GM18511 (cell line): ENCODE data around the gene DEPDC5.

ENCODE experiments used
- ATAC-seq: cut with Tn5 transposase; IDR thresholded peaks from one replicate; pipeline ENCODE4 v1.9.1; 2021; ENCODE audit warnings: mild to moderate bottlenecking, moderate library complexity; ENCODE audit not compliant: unreplicated experiment

The DEPDC5 gene

GRCh38 chr22:31891366-31892079 lies 137.7 kb downstream of the DEPDC5 start:
- no peak for ATAC-seq

- ATAC-seq = no peak
Measured at GRCh38 chr22:31892080-31892433, 138.2 kb downstream of the DEPDC5 start.

- ATAC-seq = no peak
Measured at GRCh38 chr22:31893460-31893859, 139.6 kb downstream of the DEPDC5 start.

DNA sequence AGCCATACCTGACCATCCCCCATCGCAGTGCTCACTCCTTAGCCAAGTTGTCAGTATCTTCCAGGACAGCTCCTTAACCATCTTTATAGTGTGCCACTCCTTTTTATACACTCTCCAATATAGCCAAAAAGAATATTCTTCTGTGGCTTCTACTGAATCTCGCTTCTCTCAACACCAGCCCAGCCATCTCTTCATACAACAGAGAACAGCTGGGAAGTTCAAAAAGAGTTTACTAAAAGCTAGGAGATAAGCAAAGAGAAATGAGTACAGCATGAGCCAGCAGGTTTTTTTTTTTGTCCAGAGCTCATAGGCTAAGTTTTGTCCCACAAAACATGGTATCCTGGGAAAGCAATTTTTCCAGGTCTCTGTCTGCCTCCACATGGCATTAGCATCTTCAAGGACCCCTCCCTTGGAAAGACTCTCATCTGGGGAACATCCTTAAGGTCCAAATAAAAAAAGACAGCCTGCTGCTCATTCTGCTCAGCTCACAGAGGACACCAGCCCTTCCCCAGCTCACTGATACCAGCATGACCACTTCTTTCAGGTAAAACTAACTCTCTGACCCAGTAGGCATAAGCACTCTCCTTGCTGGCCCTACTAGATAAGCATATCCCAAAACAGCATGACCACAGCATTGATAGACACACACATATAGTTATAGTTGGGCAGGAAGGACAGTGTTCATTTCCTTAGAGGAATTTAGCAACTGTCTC lies 141.7 kb downstream of the DEPDC5 start:
- no peak for ATAC-seq

- ATAC-seq = no peak
Measured at GRCh38 chr22:31896472-31896871, 142.7 kb downstream of the DEPDC5 start.

DNA sequence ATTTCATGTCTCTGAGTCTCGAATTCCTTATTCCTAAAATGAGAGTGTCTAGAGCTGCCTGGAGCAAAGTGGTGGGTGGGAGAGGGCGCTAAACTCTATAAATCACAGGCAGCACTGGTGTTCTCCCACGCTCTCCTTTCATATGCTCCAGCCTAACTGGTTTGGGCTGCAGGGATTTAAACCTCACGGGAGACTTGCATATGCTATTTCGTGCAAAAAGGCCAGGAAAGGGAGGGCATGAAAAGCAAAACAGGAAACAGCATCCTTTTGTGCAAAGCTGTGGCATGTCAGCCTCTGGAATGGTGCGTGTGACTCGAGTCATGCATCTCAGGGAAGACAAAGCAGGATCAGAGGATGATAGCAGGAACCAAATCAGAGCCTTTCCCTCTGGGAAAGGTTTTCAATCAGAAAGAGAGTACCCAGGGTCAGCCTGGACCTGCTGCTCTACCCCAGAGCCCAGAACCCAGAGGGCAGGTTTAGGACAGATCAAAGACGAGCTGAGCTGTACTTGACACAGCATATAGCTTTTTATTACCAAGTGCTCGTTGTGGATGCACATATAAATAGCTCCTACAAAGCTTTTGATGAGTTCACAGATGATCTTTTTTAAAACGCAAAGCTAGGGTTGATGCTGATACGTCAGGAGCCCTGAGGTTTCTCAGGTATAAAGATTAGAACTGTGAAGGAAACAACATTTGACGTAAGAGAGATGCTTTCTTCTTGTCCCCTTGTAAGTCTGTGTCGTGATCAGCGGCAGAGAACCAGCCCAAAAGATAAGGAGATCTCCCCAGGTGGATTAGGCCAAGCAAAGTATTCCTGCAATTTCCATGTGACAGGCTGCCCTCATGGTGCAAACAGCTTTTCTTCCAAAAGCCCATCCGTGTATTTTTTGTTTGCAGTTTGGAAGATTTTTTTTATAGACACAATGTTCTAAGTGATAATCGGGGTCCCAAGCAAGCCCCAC lies 144.3 kb downstream of the DEPDC5 start:
- no peak for ATAC-seq

- no peak for ATAC-seq
Measured at GRCh38 chr22:31898926-31899325, 145.1 kb downstream of the DEPDC5 start.

GRCh38 chr22:31899669-31900068 lies 145.8 kb downstream of the DEPDC5 start:
- no peak for ATAC-seq

DNA sequence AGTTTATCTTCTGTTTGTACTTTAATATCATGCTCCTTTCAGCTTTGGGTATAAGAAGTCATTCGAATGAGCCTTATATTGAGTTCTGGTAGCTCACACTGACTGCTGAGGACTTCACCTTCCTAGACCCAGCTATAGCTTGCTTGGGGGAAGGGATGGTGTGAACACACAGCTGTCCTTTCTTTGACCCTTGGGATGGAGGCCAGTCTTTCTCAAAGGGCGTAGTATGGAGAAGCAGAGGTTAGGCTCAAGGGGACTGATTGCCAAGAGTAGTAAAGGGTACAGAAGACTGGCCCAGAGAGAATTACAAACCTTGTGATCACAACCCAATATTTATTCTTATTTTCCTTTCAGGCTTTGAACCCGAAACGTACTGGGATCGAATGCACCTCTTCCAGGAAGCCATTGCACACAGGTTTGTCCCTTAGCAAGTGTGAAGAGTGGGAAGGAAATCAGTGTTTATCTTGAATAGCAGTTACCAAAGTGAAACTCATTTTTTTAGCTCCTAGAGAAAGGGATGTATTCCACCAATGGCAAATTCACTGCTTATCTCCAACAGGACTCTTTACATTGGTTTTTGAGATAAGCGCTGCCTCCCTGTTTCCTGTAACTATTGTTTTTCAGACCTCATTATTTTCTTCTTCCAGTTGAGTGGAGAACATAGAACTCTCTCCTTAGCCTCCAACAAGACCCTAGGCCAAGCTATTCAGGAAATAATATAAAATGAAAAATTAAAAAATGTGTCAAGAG lies 147.7 kb downstream of the DEPDC5 start:
- ATAC-seq = no peak

GRCh38 chr22:31904651-31905050 lies 150.8 kb downstream of the DEPDC5 start:
- no peak for ATAC-seq

DNA sequence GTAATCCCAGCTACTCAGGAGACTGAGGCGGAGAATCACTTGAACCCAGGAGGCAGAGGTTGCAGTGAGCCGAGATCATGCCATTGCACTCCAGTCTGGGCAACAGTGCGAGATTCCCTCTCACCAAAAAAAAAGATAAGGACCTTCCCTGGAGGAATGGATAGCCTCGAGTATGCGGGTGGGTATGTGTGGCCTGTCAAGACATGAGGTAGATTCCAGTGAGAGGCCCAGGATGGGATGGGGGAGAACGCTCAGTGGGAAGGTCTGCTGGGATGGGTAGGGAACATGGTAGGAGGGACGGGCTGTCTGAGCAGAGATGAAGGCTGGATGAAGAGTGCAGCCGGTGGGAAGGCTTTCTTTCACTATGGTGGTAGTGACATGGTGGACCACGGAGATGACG lies 151.5 kb downstream of the DEPDC5 start:
- no peak for ATAC-seq

DNA sequence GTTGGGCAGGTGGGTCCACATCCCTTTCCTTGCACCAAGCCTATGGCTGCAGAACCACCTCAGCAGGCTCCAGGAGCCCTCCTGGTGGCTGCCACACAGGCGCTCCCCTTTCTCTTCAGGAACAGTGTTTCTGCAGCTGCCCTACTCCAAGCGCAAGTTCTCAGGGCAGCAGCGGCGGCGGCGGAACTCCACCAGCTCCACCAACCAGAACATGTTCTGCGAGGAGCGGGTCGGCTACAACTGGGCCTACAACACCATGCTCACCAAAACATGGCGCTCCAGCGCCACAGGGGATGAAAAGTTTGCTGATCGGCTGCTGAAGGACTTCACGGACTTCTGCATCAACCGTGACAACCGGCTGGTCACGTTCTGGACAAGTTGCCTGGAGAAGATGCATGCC lies 152.3 kb downstream of the DEPDC5 start:
- no peak for ATAC-seq

GRCh38 chr22:31906569-31906968 lies 152.8 kb downstream of the DEPDC5 start:
- ATAC-seq = no peak

DNA sequence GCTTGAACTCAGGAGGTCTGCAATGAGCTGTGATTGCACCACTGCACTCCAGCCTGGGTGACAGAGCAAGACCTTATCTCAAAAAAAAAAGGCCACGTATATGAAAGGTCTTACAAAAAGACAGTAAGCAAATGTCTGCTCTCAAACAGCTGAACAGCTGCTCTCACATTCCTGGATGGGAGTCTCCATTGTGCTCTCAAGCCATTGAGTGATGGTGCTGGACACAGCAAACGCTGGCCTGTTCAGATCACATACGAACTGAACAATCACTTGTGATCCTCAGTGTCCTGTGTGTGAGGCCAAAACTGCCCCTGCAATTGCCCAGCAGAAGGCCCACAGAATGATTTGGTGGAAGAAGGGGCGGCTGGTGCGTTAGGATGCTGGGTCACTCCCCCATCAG lies 156.2 kb downstream of the DEPDC5 start:
- ATAC-seq = no peak

- ATAC-seq = no peak
Measured at GRCh38 chr22:31911565-31912406, 158.0 kb downstream of the DEPDC5 start.

DNA sequence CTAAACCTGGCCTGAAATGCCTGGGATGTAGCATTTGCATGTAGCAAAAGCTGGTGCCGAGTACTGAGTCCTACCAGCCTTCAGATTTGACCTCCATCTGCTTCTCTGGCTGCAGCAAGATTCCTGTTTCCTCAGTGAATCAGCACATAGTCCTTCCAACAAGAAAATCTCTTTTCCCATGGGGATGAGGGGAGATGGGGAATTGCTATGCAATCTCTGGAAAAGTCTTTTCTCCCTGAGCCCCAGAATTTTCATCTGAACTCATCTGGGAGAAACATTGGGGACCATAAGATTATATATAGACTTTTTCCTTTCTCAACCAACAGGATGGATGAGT lies 158.6 kb downstream of the DEPDC5 start:
- no peak for ATAC-seq

DNA sequence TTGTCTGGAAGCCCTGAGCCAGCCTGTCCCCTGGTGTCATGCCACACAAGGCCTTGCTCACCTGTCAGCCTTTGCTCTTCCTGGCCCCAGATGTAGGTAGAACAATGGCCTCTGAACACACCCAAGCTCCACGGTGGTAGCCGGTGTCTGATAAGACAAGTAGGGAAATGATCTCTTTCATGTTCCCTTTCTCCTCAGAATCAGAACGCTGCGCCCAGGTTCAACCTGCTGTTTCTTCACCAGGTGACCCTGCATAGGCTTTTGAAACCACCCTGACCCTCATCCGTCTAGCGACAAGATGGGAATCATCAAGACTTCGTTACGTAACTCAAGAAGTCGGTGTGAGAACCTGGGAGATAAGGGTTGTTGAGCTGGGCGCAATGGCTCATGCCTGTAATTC lies 161.8 kb downstream of the DEPDC5 start:
- no peak for ATAC-seq

DNA sequence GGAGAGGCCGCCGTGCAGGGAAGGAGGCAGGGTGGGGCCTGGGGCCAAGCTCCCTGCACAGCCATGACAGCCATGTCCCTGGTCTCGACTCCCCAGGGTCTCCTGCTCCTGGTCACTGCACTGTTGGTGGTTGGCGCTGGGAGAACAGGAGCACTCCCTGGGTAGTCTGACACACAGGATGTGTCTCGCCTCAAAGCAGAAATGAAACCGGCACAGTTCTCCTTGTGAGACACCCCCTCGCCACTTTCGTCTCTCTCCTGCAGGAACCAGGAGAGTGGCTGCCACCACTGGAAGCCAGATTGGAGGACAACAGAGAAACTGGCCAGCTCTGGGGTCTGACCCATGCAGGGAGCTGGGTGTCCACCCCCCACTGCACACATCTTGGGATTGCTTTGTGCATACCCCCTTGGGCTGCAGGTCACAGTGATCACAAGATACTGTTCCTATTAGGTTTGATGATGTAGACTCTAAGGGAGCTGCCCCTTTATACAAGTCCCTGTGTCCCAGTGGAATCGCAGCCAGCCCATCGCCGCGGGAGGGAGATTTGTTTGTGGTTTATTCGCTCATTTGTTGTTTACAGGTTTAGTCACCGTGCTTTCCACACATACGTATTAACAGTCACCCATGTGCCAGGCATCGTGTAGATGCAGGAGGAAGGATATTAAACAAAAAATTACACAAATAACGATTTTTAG lies 163.6 kb downstream of the DEPDC5 start:
- ATAC-seq = peak; percentile 71

DNA sequence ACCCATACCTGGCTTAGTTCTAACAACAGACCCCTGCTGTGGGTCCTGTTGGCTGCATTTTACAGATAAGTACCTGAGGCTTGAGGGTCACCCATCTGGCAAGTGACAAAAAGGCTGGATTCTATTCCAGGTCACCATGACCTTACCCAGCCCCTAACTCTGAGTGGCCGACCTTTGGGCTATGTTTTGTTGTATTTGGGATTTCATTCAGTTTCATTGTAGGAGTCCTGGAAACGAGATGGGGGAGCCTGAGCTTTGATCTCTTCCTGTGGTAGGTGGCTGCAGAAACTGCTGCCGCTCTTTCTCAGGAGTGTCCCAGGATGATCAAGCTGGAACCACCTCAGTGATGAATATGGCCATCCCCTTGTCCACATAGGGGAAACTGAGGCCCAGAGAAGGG lies 165.9 kb downstream of the DEPDC5 start:
- ATAC-seq = no peak
